Common myeloid progenitor, CD34-positive (primary cell): Measurements from ENCODE around the gene IGDCC3.
A peak's percentile ranks its signal among the peaks of the same experiment; 100 is the strongest.

Experiments used
- CTCF ChIA-PET: fragments of 350-600 bp; sonication (Branson Sonifier 250); formaldehyde crosslinking; loops from one replicate; lab custom pipeline; 2021; ENCODE audit warnings: antibody characterized with exemption; lab: Charles Lee
- POLR2A ChIA-PET: fragments of 350-600 bp; sonication (Branson Sonifier 250); formaldehyde crosslinking; loops from one replicate; lab custom pipeline; 2021; ENCODE audit warnings: antibody characterized with exemption; lab: Charles Lee
- DNase-seq, 3 donors: peaks; one replicate each; pipeline versions ENCODE4 v3.0.0 to v3.0.0-alpha.2; 2013
- H3K27ac ChIP-seq, 2 experiments: 1 replicate in 1 of 2; 2 replicates in 1 of 2; pipeline ENCODE4 v1.7.0; 2013; ENCODE audit warnings: inconsistent platforms in 2 of 2, low read length in 2 of 2, mild to moderate bottlenecking in 2 of 2, low read depth in 1 of 2, moderate library complexity in 1 of 2; ENCODE audit not compliant: severe bottlenecking in 2 of 2, insufficient read depth in 1 of 2, poor library complexity in 1 of 2
- H3K27me3 ChIP-seq, 5 experiments: replicated peaks in 2 of 5; 1 replicate in 3 of 5; 2 replicates in 2 of 5; pipeline versions ENCODE4 v1.6.1 to v1.7.0; 2013; ENCODE audit warnings: low read length in 4 of 5, mild to moderate bottlenecking in 2 of 5, moderate library complexity in 2 of 5, inconsistent platforms in 1 of 5; ENCODE audit not compliant: insufficient read depth in 5 of 5, control insufficient read depth in 4 of 5
- H3K36me3 ChIP-seq, 4 experiments: 1 replicate in 2 of 4; 2 replicates in 2 of 4; pipeline versions ENCODE4 v1.6.1 to v1.7.0; 2013; ENCODE audit warnings: low read length in 3 of 4, control low read depth in 1 of 4, mild to moderate bottlenecking in 1 of 4; ENCODE audit not compliant: control insufficient read depth in 4 of 4, insufficient read depth in 4 of 4
- H3K4me1 ChIP-seq, 4 experiments: 1 replicate in 3 of 4; 2 replicates in 1 of 4; pipeline versions ENCODE4 v1.6.1 to v1.7.1; 2013; ENCODE audit warnings: low read length in 3 of 4, mild to moderate bottlenecking in 3 of 4, control low read depth in 1 of 4, inconsistent platforms in 1 of 4, moderate library complexity in 1 of 4; ENCODE audit not compliant: control insufficient read depth in 4 of 4, insufficient read depth in 4 of 4; ENCODE audit errors: control extremely low read depth in 1 of 4
- H3K4me3 ChIP-seq, 7 experiments: 1 replicate in 4 of 7; 2 replicates in 3 of 7; pipeline versions ENCODE4 v1.5.1 to v1.7.0; 2013; ENCODE audit warnings: mild to moderate bottlenecking in 7 of 7, low read length in 6 of 7, moderate library complexity in 6 of 7, inconsistent platforms in 2 of 7, low read depth in 2 of 7, control low read depth in 1 of 7; ENCODE audit not compliant: insufficient read depth in 4 of 7, control insufficient read depth in 1 of 7; ENCODE audit errors: extremely low read depth in 1 of 7
- H3K9me3 ChIP-seq, 5 experiments: 1 replicate in 4 of 5; 2 replicates in 1 of 5; pipeline versions ENCODE4 v1.6.1 to v1.7.1; 2013; ENCODE audit warnings: low read length in 4 of 5, mild to moderate bottlenecking in 2 of 5, inconsistent platforms in 1 of 5, low read depth in 1 of 5, moderate library complexity in 1 of 5; ENCODE audit not compliant: control insufficient read depth in 4 of 5, insufficient read depth in 2 of 5; ENCODE audit errors: control extremely low read depth in 1 of 5
- WGBS: methylation state at CpG from one replicate; pipeline ENCODE4 v1.1.5; 2013; ENCODE audit not compliant: insufficient coverage; 5-methylcytosine and 5-hydroxymethylcytosine counted together

Gene IGDCC3

GRCh38 chr15:65379986-65380385, 2.2 kb upstream of the IGDCC3 start:
- no peak overlapping the region for H3K27ac ChIP-seq
- H3K36me3 ChIP-seq, result no peaks in the 10 kb centered on the region
- 100% methylated on average over 1 of the region's 2 CpGs for WGBS
- DNase-seq, result no peak
- no peak overlapping the region for H3K4me3 ChIP-seq
- no peaks in the 10 kb centered on the region for H3K9me3 ChIP-seq
- peaks cover 0 to 23% (median 18%) of the 10 kb centered on the region in 4 experiments for H3K4me1 ChIP-seq
- ChIA-PET CTCF (interaction anchor here (1.2 to 20.5 kb wide), 4 partner anchors 14 to 60 kb away, joined by 3 to 416 read pairs (median 6); no protein-coding TSS in a partner anchor), POLR2A (no interaction called here)
- H3K27me3 ChIP-seq, result peaks cover 15 to 72% (median 39%) of the 10 kb centered on the region in 5 experiments

- no peaks in the 10 kb centered on the region for H3K9me3 ChIP-seq
- peaks cover 0 to 22% (median 14%) of the 10 kb centered on the region in 4 experiments for H3K4me1 ChIP-seq
- peak in 2 of 3 donors; percentile 18 to 38 for DNase-seq
- ChIA-PET CTCF (interaction anchor here (1.0 to 20.5 kb wide), 6 partner anchors 8 to 78 kb away, joined by 3 to 416 read pairs (median 3); no protein-coding TSS in a partner anchor), POLR2A (interaction anchor here (0.6 to 0.9 kb wide), 2 partner anchors 65 to 73 kb away, joined by 3 to 4 read pairs; partner anchors contain the start of gene RNU5B-1)
- H3K4me3 ChIP-seq, result peak overlapping the region; percentile 29 to 74 (median 62)
- H3K36me3 ChIP-seq, result no peaks in the 10 kb centered on the region
- no peak overlapping the region for H3K27ac ChIP-seq
- under 1% methylated on average over 42 of the region's 99 CpGs for WGBS
- H3K27me3 ChIP-seq, result peaks cover 19 to 81% (median 39%) of the 10 kb centered on the region in 5 experiments
Measured at GRCh38 chr15:65377105-65377975, 462 bp downstream of the IGDCC3 start.

- Histone ChIP-seq H3K36me3 (no peaks in the 10 kb centered on the region), H3K4me1 (peaks cover 0 to 22% (median 14%) of the 10 kb centered on the region in 4 experiments), H3K9me3 (no peaks in the 10 kb centered on the region), H3K27ac (no peak overlapping the region), H3K27me3 (peaks cover 19 to 85% (median 39%) of the 10 kb centered on the region in 5 experiments), H3K4me3 (peak overlapping the region; percentile 29 to 74 (median 62))
- peak in 2 of 3 donors; percentile 44 to 50 for DNase-seq
- CTCF ChIA-PET, result interaction anchor here (0.6 to 20.5 kb wide), 4 partner anchors 9 to 96 kb away, joined by 3 to 416 read pairs (median 6); no protein-coding TSS in a partner anchor
- WGBS, result 0% methylated on average over 18 of the region's 21 CpGs
- POLR2A ChIA-PET, result interaction anchor here (0.6 to 0.9 kb wide), 2 partner anchors 64 to 72 kb away, joined by 3 to 4 read pairs; partner anchors contain the start of gene RNU5B-1
Measured at GRCh38 chr15:65376767-65377104, 1.1 kb downstream of the IGDCC3 start.

- Histone ChIP-seq H3K27me3 (peaks cover 19 to 83% (median 39%) of the 10 kb centered on the region in 5 experiments), H3K36me3 (no peaks in the 10 kb centered on the region), H3K27ac (no peak overlapping the region), H3K9me3 (no peaks in the 10 kb centered on the region), H3K4me3 (no peak overlapping the region), H3K4me1 (peaks cover 0 to 22% (median 14%) of the 10 kb centered on the region in 4 experiments)
- DNase-seq, result no peak
- ChIA-PET CTCF (interaction anchor here (0.6 to 20.5 kb wide), 3 partner anchors 10 to 97 kb away, joined by 3 to 416 read pairs (median 52); no protein-coding TSS in a partner anchor), POLR2A (interaction anchor here (0.9 kb wide), 1 partner anchor 71 kb away, joined by 4 read pairs; the partner anchor contains the start of gene RNU5B-1)
- WGBS, result 50% methylated on average over 2 of the region's 9 CpGs
Measured at GRCh38 chr15:65375871-65376607, 1.8 kb downstream of the IGDCC3 start.

GRCh38 chr15:65374821-65375401, 2.9 kb downstream of the IGDCC3 start:
- no peaks in the 10 kb centered on the region for H3K9me3 ChIP-seq
- no peak overlapping the region for H3K4me3 ChIP-seq
- ChIA-PET POLR2A (no interaction called here), CTCF (interaction anchor here (1.3 to 20.5 kb wide), 6 partner anchors 7 to 61 kb away, joined by 3 to 416 read pairs (median 8); no protein-coding TSS in a partner anchor)
- peaks cover 19 to 74% (median 31%) of the 10 kb centered on the region in 5 experiments for H3K27me3 ChIP-seq
- no peak overlapping the region for H3K27ac ChIP-seq
- peaks cover 0 to 22% (median 14%) of the 10 kb centered on the region in 4 experiments for H3K4me1 ChIP-seq
- H3K36me3 ChIP-seq, result no peaks in the 10 kb centered on the region
- DNase-seq, result no peak
- 94% methylated on average over 12 of the region's 14 CpGs for WGBS

- H3K27me3 ChIP-seq, result peaks cover 19 to 70% (median 26%) of the 10 kb centered on the region in 5 experiments
Measured at GRCh38 chr15:65374334-65374733, 3.5 kb downstream of the IGDCC3 start.

More at GRCh38 chr15:65374334-65374733, 3.5 kb downstream of the IGDCC3 start:
- no CpG with 5 or more reads among the region's 3 CpGs for WGBS
- ChIA-PET POLR2A (no interaction called here), CTCF (interaction anchor here (1.3 to 6.6 kb wide), 5 partner anchors 8 to 61 kb away, joined by 3 to 52 read pairs (median 8); no protein-coding TSS in a partner anchor)
- H3K4me1 ChIP-seq, result peaks cover 0 to 22% (median 14%) of the 10 kb centered on the region in 4 experiments
- no peak for DNase-seq
- no peaks in the 10 kb centered on the region for H3K9me3 ChIP-seq
- no peak overlapping the region for H3K27ac ChIP-seq
- no peak overlapping the region for H3K4me3 ChIP-seq
- no peaks in the 10 kb centered on the region for H3K36me3 ChIP-seq
